DND-41 (cell line): ENCODE measurements around the gene KDM4F.

Experiments used
- ATAC-seq: fragments of 200-7000 bp; cut with Tn5 transposase; 3 replicates; pipeline ENCODE4 v1.9.1; 2021; ENCODE audit warnings: low read depth; ENCODE audit not compliant: insufficient read depth
- DNase-seq: peaks from one replicate; pipeline ENCODE4 v3.0.0-alpha.2; 2020
- H2AFZ ChIP-seq: 2 replicates; pipeline ENCODE4 v1.6.0; 2012; ENCODE audit warnings: low read depth, low read length
- H3K27ac ChIP-seq: 2 replicates; pipeline ENCODE4 v1.5.1; 2012; ENCODE audit warnings: low read length, inconsistent platforms
- H3K27me3 ChIP-seq: fragments of 200-600 bp; sonication (generic); 2 replicates; pipeline ENCODE4 v1.6.0; 2012; ENCODE audit warnings: low read length, mild to moderate bottlenecking, inconsistent platforms; ENCODE audit not compliant: insufficient read depth, poor library complexity
- H3K36me3 ChIP-seq: 2 replicates; pipeline ENCODE4 v1.5.1; 2012; ENCODE audit warnings: low read length, inconsistent platforms; ENCODE audit not compliant: insufficient read depth
- H3K4me1 ChIP-seq: 2 replicates; pipeline ENCODE4 v1.5.1; 2012; ENCODE audit warnings: mild to moderate bottlenecking, low read length; ENCODE audit not compliant: insufficient read depth
- H3K4me2 ChIP-seq: 2 replicates; pipeline ENCODE4 v1.6.0; 2012; ENCODE audit warnings: mild to moderate bottlenecking, moderate library complexity, low read length, inconsistent platforms; ENCODE audit not compliant: insufficient read depth
- H3K4me3 ChIP-seq, 2 experiments: fragments of 200-600 bp in 1 of 2; shearing (Covaris generic) in 1 of 2; 2 replicates each; pipeline ENCODE4 v1.5.1; 2012 to 2016; ENCODE audit warnings: inconsistent platforms in 2 of 2, low read length in 2 of 2, mild to moderate bottlenecking in 2 of 2, low read depth in 1 of 2, moderate library complexity in 1 of 2
- H3K79me2 ChIP-seq: 2 replicates; pipeline ENCODE4 v1.6.0; 2012; ENCODE audit warnings: low read length, inconsistent platforms; ENCODE audit not compliant: insufficient read depth
- H3K9ac ChIP-seq: 2 replicates; pipeline ENCODE4 v1.6.0; 2012; ENCODE audit warnings: low read depth, mild to moderate bottlenecking, inconsistent platforms, low read length, moderate library complexity
- H3K9me3 ChIP-seq: 2 replicates; pipeline ENCODE4 v1.5.1; 2012; ENCODE audit warnings: low read length, moderate library complexity, mild to moderate bottlenecking, inconsistent platforms; ENCODE audit not compliant: insufficient read depth, severe bottlenecking
- H4K20me1 ChIP-seq: 2 replicates; pipeline ENCODE4 v1.6.0; 2012; ENCODE audit warnings: low read length; ENCODE audit not compliant: insufficient read depth
- EZH2 ChIP-seq: IDR thresholded peaks from 3 replicates; pipeline ENCODE4 v1.6.1; 2012; ENCODE audit warnings: borderline replicate concordance, low read depth, mild to moderate bottlenecking, moderate library complexity, low read length, inconsistent platforms; ENCODE audit not compliant: severe bottlenecking
- TF ChIP-seq, protein P1 (sequence below): IDR thresholded peaks from 2 replicates; pipeline ENCODE4 v1.5.1; 2012; ENCODE audit warnings: borderline replicate concordance, low read length, moderate library complexity, mild to moderate bottlenecking; ENCODE audit not compliant: poor library complexity, severe bottlenecking; ENCODE audit errors: extremely low read depth

KDM4F gene

DNA sequence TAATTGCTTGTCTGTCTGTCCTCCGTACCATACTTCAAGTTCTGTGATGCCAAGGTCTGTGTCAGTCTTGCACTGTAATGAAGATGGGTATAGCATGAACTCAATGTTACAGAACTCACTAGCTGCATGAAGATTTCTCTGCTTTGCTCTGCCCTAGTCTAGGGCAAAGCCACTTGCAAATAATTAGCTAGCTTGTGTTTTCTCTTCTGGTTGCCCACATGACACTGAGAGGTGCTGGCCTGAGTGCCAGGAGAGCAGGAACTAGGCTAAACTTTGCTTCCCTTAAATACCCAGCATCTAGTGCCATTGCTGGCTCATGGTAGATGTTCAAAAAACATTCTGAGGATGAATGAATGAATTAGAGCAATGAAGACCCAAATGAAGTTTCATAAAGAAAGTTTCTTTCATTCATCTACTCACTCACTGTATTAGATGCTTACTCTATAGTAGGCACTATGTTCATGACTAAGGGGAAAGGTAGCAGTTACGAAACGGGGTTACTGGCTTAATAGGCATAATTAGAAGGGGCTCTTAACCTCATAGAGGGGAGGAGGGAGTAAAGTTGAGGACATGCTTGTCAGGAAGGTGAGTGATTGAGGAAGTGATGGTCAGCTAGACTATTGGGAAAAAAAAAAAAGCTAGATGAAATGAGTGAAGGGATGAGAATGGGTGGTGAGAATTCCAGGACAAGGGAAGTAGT, 36.0 kb downstream of the KDM4F start:
- no peak overlapping the region for H3K27ac ChIP-seq
- ATAC-seq: no peak
- no peaks in the 10 kb centered on the region for H4K20me1 ChIP-seq
- no peak overlapping the region for H3K4me3 ChIP-seq
- no peak for DNase-seq
- no peak overlapping the region for H2AFZ ChIP-seq
- H3K36me3 ChIP-seq: no peaks in the 10 kb centered on the region
- H3K79me2 ChIP-seq: no peaks in the 10 kb centered on the region
- TF ChIP-seq, protein P1, sequence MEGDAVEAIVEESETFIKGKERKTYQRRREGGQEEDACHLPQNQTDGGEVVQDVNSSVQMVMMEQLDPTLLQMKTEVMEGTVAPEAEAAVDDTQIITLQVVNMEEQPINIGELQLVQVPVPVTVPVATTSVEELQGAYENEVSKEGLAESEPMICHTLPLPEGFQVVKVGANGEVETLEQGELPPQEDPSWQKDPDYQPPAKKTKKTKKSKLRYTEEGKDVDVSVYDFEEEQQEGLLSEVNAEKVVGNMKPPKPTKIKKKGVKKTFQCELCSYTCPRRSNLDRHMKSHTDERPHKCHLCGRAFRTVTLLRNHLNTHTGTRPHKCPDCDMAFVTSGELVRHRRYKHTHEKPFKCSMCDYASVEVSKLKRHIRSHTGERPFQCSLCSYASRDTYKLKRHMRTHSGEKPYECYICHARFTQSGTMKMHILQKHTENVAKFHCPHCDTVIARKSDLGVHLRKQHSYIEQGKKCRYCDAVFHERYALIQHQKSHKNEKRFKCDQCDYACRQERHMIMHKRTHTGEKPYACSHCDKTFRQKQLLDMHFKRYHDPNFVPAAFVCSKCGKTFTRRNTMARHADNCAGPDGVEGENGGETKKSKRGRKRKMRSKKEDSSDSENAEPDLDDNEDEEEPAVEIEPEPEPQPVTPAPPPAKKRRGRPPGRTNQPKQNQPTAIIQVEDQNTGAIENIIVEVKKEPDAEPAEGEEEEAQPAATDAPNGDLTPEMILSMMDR: no peak
- no peak for TF ChIP-seq EZH2
- H3K4me2 ChIP-seq: no peak overlapping the region
- H3K9ac ChIP-seq: no peak overlapping the region
- H3K27me3 ChIP-seq: peaks cover 3% of the 10 kb centered on the region
- H3K9me3 ChIP-seq: no peaks in the 10 kb centered on the region
- H3K4me1 ChIP-seq: peaks cover 17% of the 10 kb centered on the region

DNA sequence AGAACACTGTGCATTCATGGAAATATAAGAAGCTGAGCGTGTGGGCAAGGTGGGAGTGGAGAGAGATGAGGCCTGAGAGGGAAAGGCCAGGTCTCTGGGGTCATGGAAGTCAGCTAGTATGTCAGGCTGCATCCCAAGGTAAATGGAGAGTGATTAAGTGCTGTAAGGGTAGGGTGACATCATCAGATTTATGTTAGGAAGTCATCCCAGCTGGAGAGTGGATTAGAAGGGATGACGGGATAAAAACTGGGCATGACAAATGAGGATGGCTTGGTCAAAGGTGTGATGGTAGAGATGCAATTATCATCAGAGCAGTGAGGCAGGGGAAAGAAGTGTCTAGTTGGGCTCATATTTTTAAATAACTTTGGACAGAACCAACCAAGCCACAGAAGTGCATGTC, 36.9 kb downstream of the KDM4F start:
- Histone ChIP-seq H4K20me1 (no peaks in the 10 kb centered on the region), H3K27me3 (peaks cover 3% of the 10 kb centered on the region), H3K27ac (no peak overlapping the region), H3K4me1 (peaks cover 26% of the 10 kb centered on the region), H3K4me2 (no peak overlapping the region), H3K9ac (no peak overlapping the region), H3K9me3 (no peaks in the 10 kb centered on the region), H3K36me3 (no peaks in the 10 kb centered on the region), H3K79me2 (no peaks in the 10 kb centered on the region), H2AFZ (no peak overlapping the region), H3K4me3 (no peak overlapping the region)
- TF ChIP-seq EZH2: no peak
- TF ChIP-seq, protein P1: no peak
- DNase-seq (no peak), ATAC-seq (no peak)

DNA sequence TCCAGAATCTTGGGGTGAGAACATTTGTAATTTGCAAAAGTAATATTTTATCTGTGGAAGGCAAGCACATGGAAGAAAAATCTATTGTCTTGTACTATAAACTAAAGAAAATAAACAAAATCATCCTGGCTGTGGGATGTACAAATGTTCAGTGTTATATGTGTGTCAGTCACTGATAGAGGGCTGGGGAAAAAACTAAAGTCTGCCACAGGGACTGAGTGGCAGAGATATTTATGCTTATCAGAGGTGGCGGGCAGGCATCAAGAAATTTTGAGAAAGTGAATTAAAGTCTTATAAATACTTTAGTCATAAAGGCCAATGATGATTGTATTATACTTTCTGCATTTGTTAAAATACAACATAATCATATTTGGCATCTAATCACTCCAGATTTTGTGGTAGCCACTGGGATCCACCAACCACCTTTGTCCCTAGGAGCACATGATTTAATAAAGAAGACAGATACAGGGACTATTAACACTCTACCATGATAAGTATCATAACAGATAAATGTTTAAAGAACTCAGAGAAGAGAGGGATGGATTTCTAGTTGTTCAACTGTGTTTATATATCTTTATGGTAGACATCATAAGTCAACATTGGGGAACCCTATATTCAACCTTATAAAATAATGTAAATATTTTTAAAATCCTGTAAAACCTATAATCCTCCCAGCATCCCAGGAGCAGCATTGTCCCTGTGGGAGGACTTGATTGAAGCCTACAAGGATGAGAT, 37.8 kb downstream of the KDM4F start:
- DNase-seq: no peak
- no peak overlapping the region for H3K4me2 ChIP-seq

More for the DNA sequence above, 37.8 kb downstream of the KDM4F start:
- Histone ChIP-seq H3K27ac (no peak overlapping the region), H3K79me2 (no peaks in the 10 kb centered on the region), H3K9me3 (no peaks in the 10 kb centered on the region), H3K36me3 (no peaks in the 10 kb centered on the region), H3K4me3 (no peak overlapping the region), H4K20me1 (no peaks in the 10 kb centered on the region), H2AFZ (no peak overlapping the region), H3K9ac (no peak overlapping the region), H3K27me3 (peaks cover 3% of the 10 kb centered on the region), H3K4me1 (peaks cover 25% of the 10 kb centered on the region)
- no peak for ATAC-seq
- TF ChIP-seq EZH2: no peak
- TF ChIP-seq, protein P1: no peak
